Activated CD4-positive, alpha-beta T cell treated with anti-CD3 and anti-CD28 coated beads for 36 hours (primary cell): ENCODE results near the gene PIPOX. TPM values are rescaled to one million over a fixed set of nuclear protein-coding genes. Genes with fewer than 3 reads are reported as not detected.

ENCODE experiments used
- ATAC-seq: fragments of 200-7000 bp; cut with Tn5 transposase; one replicate; pipeline ENCODE4 v1.10.0; 2021; ENCODE audit warnings: mild to moderate bottlenecking, moderate library complexity
- CTCF ChIA-PET: fragments of 350-600 bp; sonication (Branson Sonifier 250); formaldehyde crosslinking; loops from one replicate; lab custom pipeline; 2021; ENCODE audit warnings: antibody characterized with exemption; lab: Charles Lee
- POLR2A ChIA-PET: fragments of 350-600 bp; sonication (Branson Sonifier 250); formaldehyde crosslinking; loops from one replicate; lab custom pipeline; 2021; ENCODE audit warnings: antibody characterized with exemption, inconsistent platforms; lab: Charles Lee
- DNase-seq: peaks from one replicate; pipeline ENCODE4 v3.0.0-alpha.2; 2020
- H3K27ac Mint-ChIP-seq: one replicate; pipeline ENCODE4 v1.8.0; 2021; ENCODE audit warnings: mixed read lengths
- H3K27me3 Mint-ChIP-seq: one replicate; pipeline ENCODE4 v1.8.0; 2021; ENCODE audit warnings: mixed read lengths
- H3K36me3 Mint-ChIP-seq: one replicate; pipeline ENCODE4 v1.8.0; 2021; ENCODE audit warnings: low read depth, mixed read lengths
- H3K4me1 Mint-ChIP-seq: one replicate; pipeline ENCODE4 v1.8.0; 2021; ENCODE audit warnings: mixed read lengths
- H3K4me3 Mint-ChIP-seq: one replicate; pipeline ENCODE4 v1.8.0; 2021; ENCODE audit warnings: mild to moderate bottlenecking, moderate library complexity, mixed read lengths
- H3K9me3 Mint-ChIP-seq: one replicate; pipeline ENCODE4 v1.8.0; 2021; ENCODE audit warnings: low read depth, mixed read lengths
- intact Hi-C, 2 experiments: fragments of 100-400 bp; cut with DNase I in 1 of 2; cut with micrococcal nuclease in 1 of 2; formaldehyde crosslinking; loops; one replicate each; pipeline versions ENCODE4 v1.14.2 to v1.15.1; 2022 to 2024; cut with DNase I, micrococcal nuclease
- total RNA-seq, 2 experiments: library from RNA; stranded (reverse); gene quantifications; one replicate each; pipeline ENCODE4 v1.2.3, GENCODE V29; 2021

The PIPOX gene
- total RNA-seq, 2 experiments from 2014 or later: 1.8 to 2.1 TPM

GRCh38 chr17:29102741-29103181 is 59.8 kb downstream of the PIPOX start:
- no peak overlapping the region for H3K27ac Mint-ChIP-seq
- ChIA-PET CTCF (interaction anchor here (2.0 to 2.4 kb wide), 2 partner anchors 9 to 15 kb away, joined by 10 to 12 read pairs; no protein-coding TSS in a partner anchor), POLR2A (no interaction called here)
- H3K27me3 Mint-ChIP-seq: no peaks in the 10 kb centered on the region
- H3K36me3 Mint-ChIP-seq: peaks cover 13% of the 10 kb centered on the region
- intact Hi-C loops: no loop called here
- no peak overlapping the region for H3K4me3 Mint-ChIP-seq
- DNase-seq (no peak), ATAC-seq (no peak)
- H3K9me3 Mint-ChIP-seq: no peaks in the 10 kb centered on the region
- peaks cover 11% of the 10 kb centered on the region for H3K4me1 Mint-ChIP-seq

DNA sequence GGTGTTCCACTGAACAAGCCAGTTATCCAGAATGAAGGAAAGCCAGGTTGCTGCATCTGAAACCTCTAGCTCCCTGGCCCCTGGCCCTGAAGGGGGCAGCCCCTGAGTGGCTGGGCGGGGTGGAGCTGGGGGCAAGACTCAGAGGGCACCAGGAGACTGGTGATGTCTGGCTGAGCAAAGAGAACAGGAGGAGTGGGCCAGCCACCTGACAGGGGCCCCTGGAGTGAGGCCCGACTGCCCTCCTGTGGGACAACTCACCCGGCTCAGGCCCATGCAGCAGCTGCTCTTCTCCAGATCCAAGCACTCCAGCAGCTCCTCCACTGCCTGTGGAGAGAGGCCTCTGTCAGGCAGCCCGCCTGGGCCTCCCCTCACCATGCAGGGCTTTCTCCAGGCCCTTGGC is 60.4 kb downstream of the PIPOX start:
- H3K27ac Mint-ChIP-seq: no peak overlapping the region
- ChIA-PET POLR2A (no interaction called here), CTCF (interaction anchor here (0.7 to 2.0 kb wide), 2 partner anchors 8 to 14 kb away, joined by 3 to 10 read pairs; no protein-coding TSS in a partner anchor)
- intact Hi-C loops: no loop called here
- ATAC-seq: no peak
- no peak overlapping the region for H3K4me3 Mint-ChIP-seq
- peaks cover 13% of the 10 kb centered on the region for H3K36me3 Mint-ChIP-seq
- H3K9me3 Mint-ChIP-seq: no peaks in the 10 kb centered on the region
- no peaks in the 10 kb centered on the region for H3K27me3 Mint-ChIP-seq
- H3K4me1 Mint-ChIP-seq: peaks cover 11% of the 10 kb centered on the region
- no peak for DNase-seq

Other genes starting within 250 kb of the PIPOX start
- 10 to 100 TPM; 16.8 to 20.8 TPM for gene FAM222B, start 200.4 kb upstream of the PIPOX start, total RNA-seq
- gene ERAL1, start 188.1 kb upstream of the PIPOX start, total RNA-seq: 10 to 100 TPM; 51.5 to 74.8 TPM
- gene FLOT2, start 145.4 kb upstream of the PIPOX start, total RNA-seq: 10 to 100 TPM; 81.3 to 88.4 TPM
- gene DHRS13, start 140.1 kb upstream of the PIPOX start, total RNA-seq: 10 to 100 TPM; 23.3 to 29.5 TPM
- 10 to 100 TPM; 48.6 to 52.3 TPM for gene PHF12, start 91.6 kb upstream of the PIPOX start, total RNA-seq
- not detected for gene SEZ6, start 37.1 kb upstream of the PIPOX start, total RNA-seq
- gene MYO18A, start 137.3 kb downstream of the PIPOX start, total RNA-seq: 10 to 100 TPM; 31.9 to 38.2 TPM
- gene CRYBA1, start 203.7 kb downstream of the PIPOX start, total RNA-seq: not detected